Measurements from ENCODE around the gene TEAD1. TPM values are rescaled to one million over a fixed set of nuclear protein-coding genes. Genes with fewer than 3 reads are reported as not detected.

The TEAD1 gene
- total RNA-seq, 1 donor from 2014 or later: 163 TPM

- Mint-ChIP-seq H3K4me3 (no peak overlapping the region), H3K9me3 (no peaks in the 10 kb centered on the region), H3K36me3 (peaks cover 13% of the 10 kb centered on the region), H3K27me3 (ENCODE audit: low read depth) (no peaks in the 10 kb centered on the region), H3K4me1 (peaks cover 80% of the 10 kb centered on the region), H3K27ac (peak overlapping the region; percentile 96)
- DNase-seq (ENCODE audit: low spot score in 2 of 2, unreplicated experiment in 2 of 2): no peak
- no peak for TF ChIP-seq CTCF (IDR thresholded peaks at IDR 0.05; ENCODE audit: unreplicated experiment)
Observed at GRCh38 chr11:12762696-12763324, 88.6 kb downstream of the TEAD1 start.

GRCh38 chr11:12764187-12764914 is 90.1 kb downstream of the TEAD1 start:
- TF ChIP-seq CTCF (IDR thresholded peaks at IDR 0.05; ENCODE audit: unreplicated experiment): no peak
- Mint-ChIP-seq H3K4me3 (no peak overlapping the region), H3K27me3 (ENCODE audit: low read depth) (no peaks in the 10 kb centered on the region), H3K9me3 (no peaks in the 10 kb centered on the region), H3K27ac (peak overlapping the region; percentile 96), H3K36me3 (peaks cover 13% of the 10 kb centered on the region), H3K4me1 (peaks cover 86% of the 10 kb centered on the region)
- DNase-seq (ENCODE audit: low spot score in 2 of 2, unreplicated experiment in 2 of 2): no peak

- H3K27me3 Mint-ChIP-seq (ENCODE audit: low read depth): no peaks in the 10 kb centered on the region
- DNase-seq (ENCODE audit: low spot score in 2 of 2, unreplicated experiment in 2 of 2): no peak
- H3K27ac Mint-ChIP-seq: peak overlapping the region; percentile 66
- no peak for TF ChIP-seq CTCF (IDR thresholded peaks at IDR 0.05; ENCODE audit: unreplicated experiment)
- peaks cover 13% of the 10 kb centered on the region for H3K36me3 Mint-ChIP-seq
- no peaks in the 10 kb centered on the region for H3K9me3 Mint-ChIP-seq
- H3K4me1 Mint-ChIP-seq: peaks cover 79% of the 10 kb centered on the region
- H3K4me3 Mint-ChIP-seq: no peak overlapping the region
Observed at GRCh38 chr11:12765428-12765827, 91.2 kb downstream of the TEAD1 start.

DNA sequence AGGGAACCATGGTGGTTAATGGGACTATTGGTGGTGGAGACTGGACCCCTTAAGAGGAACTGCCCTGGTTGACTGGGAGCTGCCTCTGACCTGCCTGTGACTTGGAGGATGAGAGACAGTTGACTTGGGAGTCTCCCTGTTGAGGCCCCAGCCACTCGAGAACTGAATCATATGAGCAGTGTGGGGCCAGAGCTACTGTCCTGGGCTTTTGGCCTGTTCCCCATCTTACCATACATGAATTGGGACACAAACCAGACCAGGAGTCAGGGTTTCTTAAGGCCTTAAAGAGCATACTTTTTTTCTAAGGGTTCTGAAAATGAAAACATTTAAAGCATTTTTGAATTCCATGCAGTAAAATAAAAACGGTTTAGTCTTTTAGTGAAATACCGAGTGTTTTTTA is 92.8 kb downstream of the TEAD1 start:
- H3K4me3 Mint-ChIP-seq: no peak overlapping the region
- H3K36me3 Mint-ChIP-seq: peaks cover 13% of the 10 kb centered on the region
- TF ChIP-seq CTCF (IDR thresholded peaks at IDR 0.05; ENCODE audit: unreplicated experiment): no peak
- no peaks in the 10 kb centered on the region for H3K27me3 Mint-ChIP-seq (ENCODE audit: low read depth)
- peak overlapping the region; percentile 86 for H3K27ac Mint-ChIP-seq
- peaks cover 63% of the 10 kb centered on the region for H3K4me1 Mint-ChIP-seq
- DNase-seq (ENCODE audit: low spot score in 2 of 2, unreplicated experiment in 2 of 2): no peak
- no peaks in the 10 kb centered on the region for H3K9me3 Mint-ChIP-seq

DNA sequence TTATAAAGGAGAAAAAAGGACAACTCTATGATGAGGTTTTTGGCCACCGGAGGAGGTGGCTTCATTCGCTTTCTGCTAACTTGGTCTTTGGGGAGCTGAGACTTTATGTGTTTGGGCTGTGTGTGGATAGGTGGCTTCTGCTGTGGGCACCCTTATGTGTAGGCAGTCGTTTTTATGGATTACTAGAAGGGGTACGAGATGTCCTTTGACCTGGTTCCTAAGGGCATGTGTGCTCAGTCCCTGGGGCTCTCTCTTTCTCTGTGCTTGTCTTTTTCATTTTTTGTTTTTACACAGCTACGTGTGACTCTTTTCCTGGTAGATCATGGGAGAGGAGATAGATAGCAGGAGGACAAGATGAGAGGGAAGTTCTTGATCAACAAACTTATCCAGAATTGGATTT is 93.4 kb downstream of the TEAD1 start:
- Mint-ChIP-seq H3K36me3 (peaks cover 14% of the 10 kb centered on the region), H3K27me3 (ENCODE audit: low read depth) (no peaks in the 10 kb centered on the region), H3K4me3 (no peak overlapping the region), H3K27ac (peak overlapping the region; percentile 86), H3K9me3 (no peaks in the 10 kb centered on the region), H3K4me1 (peaks cover 58% of the 10 kb centered on the region)
- DNase-seq (ENCODE audit: low spot score in 2 of 2, unreplicated experiment in 2 of 2): no peak
- no peak for TF ChIP-seq CTCF (IDR thresholded peaks at IDR 0.05; ENCODE audit: unreplicated experiment)
